GM10248 (cell line): ENCODE results near the gene GPR137C.

Experiments
- CTCF ChIA-PET: fragments of 300-600 bp; sonication (Branson Sonifier 250); formaldehyde crosslinking; extraction: SDS; loops from one replicate; lab custom pipeline; 2021; ENCODE audit warnings: antibody characterized with exemption; lab: Yijun Ruan, JAX
- POLR2A ChIA-PET: fragments of 350-650 bp; sonication (Branson Sonifier 250); formaldehyde crosslinking; extraction: SDS; loops from one replicate; lab custom pipeline; 2020; ENCODE audit warnings: antibody characterized with exemption; lab: Yijun Ruan, JAX
- DNase-seq: peaks from one replicate; pipeline ENCODE4 v3.0.0; 2012; ENCODE audit errors: extremely low spot score
- TF ChIP-seq, protein P1 (sequence below): IDR thresholded peaks from 2 replicates; pipeline ENCODE4 v1.5.1; 2012; ENCODE audit warnings: mild to moderate bottlenecking, low read depth; ENCODE audit errors: extremely low read depth, missing control alignments, control extremely low read depth

The GPR137C gene, protein sequence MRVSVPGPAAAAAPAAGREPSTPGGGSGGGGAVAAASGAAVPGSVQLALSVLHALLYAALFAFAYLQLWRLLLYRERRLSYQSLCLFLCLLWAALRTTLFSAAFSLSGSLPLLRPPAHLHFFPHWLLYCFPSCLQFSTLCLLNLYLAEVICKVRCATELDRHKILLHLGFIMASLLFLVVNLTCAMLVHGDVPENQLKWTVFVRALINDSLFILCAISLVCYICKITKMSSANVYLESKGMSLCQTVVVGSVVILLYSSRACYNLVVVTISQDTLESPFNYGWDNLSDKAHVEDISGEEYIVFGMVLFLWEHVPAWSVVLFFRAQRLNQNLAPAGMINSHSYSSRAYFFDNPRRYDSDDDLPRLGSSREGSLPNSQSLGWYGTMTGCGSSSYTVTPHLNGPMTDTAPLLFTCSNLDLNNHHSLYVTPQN

DNA sequence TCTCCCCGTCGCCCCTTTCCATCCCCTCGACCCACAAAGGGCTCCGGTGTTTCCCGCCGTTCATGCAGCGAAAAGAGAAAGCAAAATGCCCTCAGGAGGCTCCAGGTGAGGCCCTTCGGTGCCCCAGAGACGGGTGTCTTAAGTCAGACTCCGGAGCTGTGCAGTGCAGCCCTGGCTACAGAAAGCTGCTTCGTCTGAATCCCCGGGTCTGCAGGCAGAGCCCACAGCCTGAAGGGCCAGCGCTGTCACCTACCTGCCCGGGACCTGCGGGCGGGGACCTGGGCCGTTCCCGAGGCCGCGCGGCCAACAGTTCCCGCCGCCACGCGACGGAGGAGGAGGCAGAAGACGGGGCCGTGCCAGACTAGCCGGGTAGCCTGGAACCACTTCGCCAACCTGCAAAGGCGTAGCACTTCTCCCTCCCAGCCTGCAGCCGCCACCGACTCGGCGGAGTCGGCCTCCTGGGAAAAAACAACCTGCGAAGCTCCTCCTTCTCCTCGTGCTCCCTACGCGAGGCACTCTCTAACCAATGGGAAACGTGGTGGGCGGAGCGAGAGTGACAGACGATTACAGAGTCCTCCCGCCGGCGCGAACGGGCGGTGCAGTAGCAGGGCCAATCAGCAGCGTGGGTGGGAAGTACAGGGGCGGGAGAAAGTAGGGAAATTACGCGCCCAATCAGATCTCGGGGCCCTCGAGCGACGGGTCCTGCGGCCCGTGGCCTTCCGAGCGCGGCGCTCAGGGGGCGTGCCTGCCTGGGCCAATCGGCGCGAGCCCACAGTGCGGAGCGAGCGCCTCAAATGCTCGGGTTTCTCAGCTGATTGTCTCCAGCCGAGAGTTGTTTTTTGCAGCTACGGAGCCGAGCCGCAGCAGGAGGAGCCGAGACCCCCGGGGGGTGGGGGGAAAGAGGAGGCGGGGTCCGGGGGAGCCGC is at the start of gene GPR137C, which contains the start of gene TXNDC16:
TSS of gene GPR137C (plus strand) at position 774 of the 926 bp plus-strand sequence. CDS start 312 bp downstream, outside the sequence.
TSS of gene TXNDC16 (minus strand) at position 443 of the 926 bp plus-strand sequence. CDS start 8,948 bp downstream, outside the sequence.
- peak; percentile 98 for DNase-seq
- POLR2A ChIA-PET, result interaction anchor here (0.6 to 1.0 kb wide), 4 partner anchors 11 to 177 kb away, joined by 3 to 6 read pairs (median 4); partner anchors contain the start of gene STYX
- TF ChIP-seq, protein P1, sequence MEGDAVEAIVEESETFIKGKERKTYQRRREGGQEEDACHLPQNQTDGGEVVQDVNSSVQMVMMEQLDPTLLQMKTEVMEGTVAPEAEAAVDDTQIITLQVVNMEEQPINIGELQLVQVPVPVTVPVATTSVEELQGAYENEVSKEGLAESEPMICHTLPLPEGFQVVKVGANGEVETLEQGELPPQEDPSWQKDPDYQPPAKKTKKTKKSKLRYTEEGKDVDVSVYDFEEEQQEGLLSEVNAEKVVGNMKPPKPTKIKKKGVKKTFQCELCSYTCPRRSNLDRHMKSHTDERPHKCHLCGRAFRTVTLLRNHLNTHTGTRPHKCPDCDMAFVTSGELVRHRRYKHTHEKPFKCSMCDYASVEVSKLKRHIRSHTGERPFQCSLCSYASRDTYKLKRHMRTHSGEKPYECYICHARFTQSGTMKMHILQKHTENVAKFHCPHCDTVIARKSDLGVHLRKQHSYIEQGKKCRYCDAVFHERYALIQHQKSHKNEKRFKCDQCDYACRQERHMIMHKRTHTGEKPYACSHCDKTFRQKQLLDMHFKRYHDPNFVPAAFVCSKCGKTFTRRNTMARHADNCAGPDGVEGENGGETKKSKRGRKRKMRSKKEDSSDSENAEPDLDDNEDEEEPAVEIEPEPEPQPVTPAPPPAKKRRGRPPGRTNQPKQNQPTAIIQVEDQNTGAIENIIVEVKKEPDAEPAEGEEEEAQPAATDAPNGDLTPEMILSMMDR, result no peak
- CTCF ChIA-PET, result interaction anchor here (0.8 to 1.9 kb wide), 7 partner anchors 9 to 190 kb away, joined by 3 to 8 read pairs (median 4); no protein-coding TSS in a partner anchor

DNA sequence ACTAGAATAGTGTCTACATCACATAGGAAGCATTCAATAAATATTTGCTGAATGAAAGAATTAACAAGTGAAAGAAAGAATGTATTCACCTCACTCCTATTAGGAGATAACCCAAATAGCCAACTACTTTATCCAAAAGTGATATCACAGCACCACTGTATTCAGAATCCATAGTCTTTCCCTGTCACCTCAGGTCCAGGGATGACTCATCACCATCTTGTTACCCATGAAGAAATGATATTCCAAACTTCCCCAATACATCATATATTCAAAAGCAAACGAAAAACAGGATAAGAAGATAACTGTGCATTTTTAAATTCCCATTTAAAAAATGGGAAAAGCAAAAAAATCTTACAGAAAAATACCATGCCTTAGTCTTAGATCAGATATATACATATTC is 39.4 kb upstream of the GPR137C start:
- no peak for DNase-seq
- POLR2A ChIA-PET, result no interaction called here
- TF ChIP-seq, protein P1, result no peak
- CTCF ChIA-PET, result no interaction called here

DNA sequence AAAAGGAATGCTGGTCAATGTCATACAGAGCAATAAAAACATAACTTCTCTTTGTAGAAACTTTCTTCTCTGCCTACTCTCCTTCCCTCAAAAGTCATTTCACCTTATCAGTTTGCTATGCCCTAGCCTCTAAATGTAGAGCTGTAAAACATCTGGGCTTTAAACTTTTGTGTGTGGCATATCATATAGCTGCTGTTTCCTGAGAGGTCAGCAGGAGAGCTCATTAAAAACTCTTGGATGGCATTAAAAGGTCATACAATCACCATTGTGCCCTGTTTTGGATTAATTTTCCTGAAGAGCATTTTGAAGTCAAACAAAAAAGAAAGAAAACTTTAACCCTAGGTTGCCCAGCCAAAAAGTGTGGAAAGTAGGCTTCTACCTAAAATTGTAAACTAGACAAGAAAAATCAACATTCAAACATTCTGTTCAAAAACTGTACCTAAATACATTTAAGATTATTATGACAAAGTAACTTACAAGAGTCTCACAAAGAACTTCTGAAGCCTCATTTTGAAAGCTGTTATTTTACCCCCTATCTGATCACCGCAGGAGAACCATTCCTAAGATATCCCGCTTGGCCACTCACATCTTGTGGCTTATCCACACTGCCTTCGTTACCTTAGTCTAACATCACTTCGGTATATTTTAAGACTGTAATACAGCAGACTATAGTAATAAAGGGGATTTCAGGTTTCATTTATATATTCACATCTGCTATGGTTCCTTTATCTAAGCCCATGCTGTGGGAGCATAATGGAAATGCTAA is 38.4 kb upstream of the GPR137C start:
- no peak for DNase-seq
- TF ChIP-seq, protein P1, result no peak
- ChIA-PET POLR2A (no interaction called here), CTCF (no interaction called here)

DNA sequence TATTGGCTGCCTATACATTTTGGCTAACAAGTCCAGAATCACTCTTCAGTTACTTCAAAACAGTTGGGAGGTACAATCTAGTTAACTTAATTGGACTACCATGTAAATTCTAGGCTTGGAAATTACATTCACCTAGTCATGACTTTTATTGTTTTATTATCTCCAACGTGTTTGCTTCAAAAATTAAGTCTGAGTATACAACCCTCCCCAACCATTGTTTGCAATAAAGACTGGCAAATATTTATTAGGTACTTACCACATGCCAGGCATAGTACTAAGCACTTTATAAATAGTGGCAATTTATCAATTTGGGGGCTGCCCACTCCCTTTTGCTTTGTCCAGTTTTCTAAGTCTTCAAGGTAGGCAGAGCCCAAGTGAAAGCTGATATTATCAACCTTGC is 30.6 kb upstream of the GPR137C start:
- DNase-seq, result no peak
- ChIA-PET POLR2A (no interaction called here), CTCF (interaction anchor here (1.2 kb wide), 1 partner anchor 14 kb away, joined by 4 read pairs; no protein-coding TSS in a partner anchor)
- TF ChIP-seq, protein P1, result no peak

DNA sequence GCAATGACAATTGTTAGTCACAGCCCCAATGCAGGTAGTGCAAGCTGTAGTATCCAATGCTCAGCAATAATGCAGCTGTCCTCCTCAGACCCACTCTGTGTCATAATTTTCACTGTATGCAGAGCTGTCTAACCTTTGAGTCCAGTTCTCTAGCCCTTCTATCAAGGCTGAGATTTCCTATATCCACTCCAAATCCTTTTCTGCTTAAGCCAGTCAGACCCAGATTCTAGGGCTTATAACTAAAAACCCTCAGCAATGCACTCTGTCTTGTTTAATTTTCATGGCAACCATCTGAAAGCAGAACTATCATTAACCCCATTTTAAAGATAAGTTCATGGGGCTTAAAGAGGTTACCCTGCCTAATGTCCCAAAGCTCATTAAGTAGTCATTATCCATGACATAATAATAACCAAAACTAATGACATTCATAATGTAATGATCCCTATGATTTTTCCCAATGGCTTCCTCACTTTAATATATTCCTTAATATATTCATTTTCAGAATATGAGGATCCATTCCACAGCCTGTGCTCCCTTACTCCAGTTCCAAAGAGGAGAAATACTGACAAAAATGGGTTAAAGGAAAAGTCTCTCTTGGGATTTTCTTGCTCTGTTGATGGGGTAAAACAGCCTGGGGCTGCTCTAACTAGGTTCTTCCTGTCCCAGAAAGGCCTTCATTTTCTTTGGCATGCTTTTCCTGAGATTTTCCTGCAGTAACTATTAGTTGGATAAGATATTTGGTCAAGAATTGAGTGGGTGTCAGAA is 29.9 kb upstream of the GPR137C start:
- CTCF ChIA-PET, result no interaction called here
- POLR2A ChIA-PET, result no interaction called here
- TF ChIP-seq, protein P1, result no peak
- DNase-seq, result no peak
